ENCODE data around the gene GINS3.

- TF ChIP-seq CTCF (IDR thresholded peaks at IDR 0.05; ENCODE audit: borderline replicate concordance, extremely low read depth, low read length, poor library complexity, severe bottlenecking), result no peak
- TF ChIP-seq EZH2 (IDR thresholded peaks at IDR 0.05; ENCODE audit: borderline replicate concordance, low read depth, low read length, severe bottlenecking), result no peak
Observed at GRCh38 chr16:58411736-58412614, 19.7 kb downstream of the GINS3 start.
